ENCODE measurements around the gene UBE2Q2. TPM values are rescaled to one million over a fixed set of nuclear protein-coding genes. Genes with fewer than 3 reads are reported as not detected.

The UBE2Q2 gene
- polyA plus RNA-seq, 1 donor from 2014 or later = 83.8 TPM

- TF ChIP-seq REST (IDR thresholded peaks at IDR 0.05; ENCODE audit: borderline replicate concordance) (peak; percentile 25), MXI1 (conservative IDR thresholded peaks at IDR 0.05; ENCODE audit: poor library complexity, severe bottlenecking) (peak; percentile 47), EP300 (conservative IDR thresholded peaks at IDR 0.05; ENCODE audit: poor library complexity, severe bottlenecking) (no peak), SMC3 (conservative IDR thresholded peaks at IDR 0.05; ENCODE audit: poor library complexity) (no peak), POLR2AphosphoS5 (IDR thresholded peaks at IDR 0.05) (peak; percentile 38), CTCF (IDR thresholded peaks at IDR 0.05; ENCODE audit: poor library complexity, severe bottlenecking) (no peak), RAD21 (conservative IDR thresholded peaks at IDR 0.05) (no peak), EZH2 (IDR thresholded peaks at IDR 0.05; ENCODE audit: borderline replicate concordance, insufficient read depth, low read length, poor library complexity, severe bottlenecking) (no peak), TAF1 (IDR thresholded peaks at IDR 0.05; ENCODE audit: low read depth) (no peak)
- H3K79me2 ChIP-seq (replicated peaks; ENCODE audit: insufficient read depth, low read length) = peaks cover 43% of the 10 kb centered on the region
- peak overlapping the region; percentile 92 for H2AFZ ChIP-seq (ENCODE audit: low read depth, low read length)
- H3K9me2 ChIP-seq (ENCODE audit: insufficient read depth, low read length) = no peaks in the 10 kb centered on the region
- H3K4me3 ChIP-seq (ENCODE audit: low read length) = peak overlapping the region; percentile 93
- peak overlapping the region; percentile 88 for H3K9ac ChIP-seq (ENCODE audit: low read length)
- no peaks in the 10 kb centered on the region for H3K36me3 ChIP-seq (ENCODE audit: insufficient read depth, low read length)
- no peaks in the 10 kb centered on the region for H3K9me3 ChIP-seq (ENCODE audit: low read length)
- H3K4me2 ChIP-seq (ENCODE audit: low read length) = peak overlapping the region; percentile 57
- H3K27ac ChIP-seq (ENCODE audit: low read length) = peak overlapping the region; percentile 64
- no peaks in the 10 kb centered on the region for H3K27me3 ChIP-seq (ENCODE audit: insufficient read depth, low read depth, low read length)
- peaks cover 12% of the 10 kb centered on the region for H3F3A ChIP-seq (ENCODE audit: insufficient read depth, low read length, poor library complexity, severe bottlenecking)
- peaks cover 10% of the 10 kb centered on the region for H4K20me1 ChIP-seq (ENCODE audit: insufficient read depth)
Measured at GRCh38 chr15:75843678-75844581, 683 bp downstream of the UBE2Q2 start.

- TF ChIP-seq CTCF (IDR thresholded peaks at IDR 0.05; ENCODE audit: poor library complexity, severe bottlenecking) = no peak
- no peak for TF ChIP-seq SMC3 (conservative IDR thresholded peaks at IDR 0.05; ENCODE audit: poor library complexity)
- TF ChIP-seq POLR2AphosphoS5 (IDR thresholded peaks at IDR 0.05) = no peak
- Histone ChIP-seq H3K79me2 (replicated peaks; ENCODE audit: insufficient read depth, low read length) (peaks cover 52% of the 10 kb centered on the region), H3K4me3 (ENCODE audit: low read length) (peak overlapping the region; percentile 93), H3K4me2 (ENCODE audit: low read length) (peak overlapping the region; percentile 57), H3K9me3 (ENCODE audit: low read length) (no peaks in the 10 kb centered on the region), H3F3A (ENCODE audit: insufficient read depth, low read length, poor library complexity, severe bottlenecking) (peaks cover 12% of the 10 kb centered on the region), H3K27ac (ENCODE audit: low read length) (no peak overlapping the region), H3K9me2 (ENCODE audit: insufficient read depth, low read length) (no peaks in the 10 kb centered on the region), H3K36me3 (ENCODE audit: insufficient read depth, low read length) (no peaks in the 10 kb centered on the region), H4K20me1 (ENCODE audit: insufficient read depth) (peaks cover 10% of the 10 kb centered on the region), H3K9ac (ENCODE audit: low read length) (peak overlapping the region; percentile 88), H3K27me3 (ENCODE audit: insufficient read depth, low read depth, low read length) (no peaks in the 10 kb centered on the region), H2AFZ (ENCODE audit: low read depth, low read length) (no peak overlapping the region)
Measured at GRCh38 chr15:75844629-75845335, 1.5 kb downstream of the UBE2Q2 start.
